ENCODE data around the gene PYGB.
"Not testable (repeated sequence)": the region's sequence is repeated elsewhere in the genome, so short reads cannot be mapped to it uniquely, and the experiment has no call there.

PYGB gene

DNA sequence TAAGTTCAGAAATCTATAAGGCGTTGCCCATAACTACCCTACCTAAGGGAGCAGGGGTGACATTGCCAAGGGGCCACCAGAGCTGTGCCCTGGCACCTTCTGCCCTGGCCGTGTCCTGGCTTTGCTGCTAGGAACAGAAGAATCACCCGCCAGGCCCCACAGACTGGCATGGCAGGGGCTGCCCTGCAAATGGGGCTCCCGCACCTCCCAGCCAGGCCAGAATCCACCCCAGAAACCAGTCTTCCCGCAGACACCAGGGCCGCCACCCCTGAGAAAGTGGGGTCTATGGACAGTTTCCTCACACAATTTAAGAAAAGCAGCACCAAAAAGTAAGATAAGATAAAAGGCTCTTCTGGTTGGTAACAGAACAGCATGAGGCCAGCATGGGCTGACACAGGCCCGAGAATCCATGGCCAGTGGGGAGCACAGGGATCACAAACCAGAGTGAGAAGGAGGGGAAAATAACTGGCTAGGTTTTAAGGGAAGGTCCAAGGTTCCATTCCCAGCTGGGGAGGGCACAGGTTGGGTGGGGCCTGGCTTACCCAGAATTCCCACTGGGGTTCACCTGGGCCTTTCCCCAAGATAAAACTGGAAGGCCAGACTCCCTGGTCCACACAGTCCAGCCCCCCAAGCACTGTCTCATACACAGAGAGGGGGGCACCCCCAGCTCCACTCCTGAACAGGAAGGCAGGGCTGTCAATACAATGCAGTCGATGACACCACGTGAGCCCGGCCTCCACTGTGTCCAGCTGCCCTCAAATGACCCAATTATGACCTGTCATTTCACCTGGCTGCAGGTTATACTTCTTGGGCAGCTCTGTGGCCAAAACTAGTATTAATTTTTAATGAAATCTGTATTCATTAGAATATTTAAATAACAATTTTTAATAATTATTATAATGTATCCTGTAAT lies 59.4 kb downstream of the PYGB start:
- Mint-ChIP-seq H3K4me3 (no peak overlapping the region), H3K27ac (peak overlapping the region; percentile 38 to 55), H3K36me3 (ENCODE audit: insufficient read depth) (peaks cover 9% of the 10 kb centered on the region), H3K9me3 (no peaks in the 10 kb centered on the region), H3K4me1 (ENCODE audit: low read depth in 2 of 2) (peaks cover 8 to 15% of the 10 kb centered on the region in 2 donors), H3K27me3 (no peaks in the 10 kb centered on the region)
- DNase-seq (no peak), ATAC-seq (replicated peaks) (no peak)

DNA sequence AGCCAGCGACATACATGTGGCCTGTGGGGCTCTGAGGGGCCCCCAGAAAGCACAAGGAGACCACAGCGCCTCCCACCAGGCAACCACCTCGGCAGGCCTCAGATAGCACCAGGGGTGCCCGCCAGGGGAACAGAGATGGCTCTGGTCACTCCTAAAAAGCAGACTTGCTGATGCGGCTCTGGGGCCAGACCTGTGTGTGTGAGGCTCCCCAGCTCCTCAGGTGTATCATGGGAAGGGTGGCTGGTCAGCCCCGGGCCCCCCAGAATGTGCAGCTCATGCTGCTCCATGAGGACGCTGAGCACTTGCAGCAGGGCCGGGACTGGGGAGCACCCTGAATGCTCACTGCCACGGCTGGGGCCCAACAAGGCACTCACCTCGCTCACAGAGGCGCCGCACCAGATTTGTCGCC lies 60.2 kb downstream of the PYGB start:
- Mint-ChIP-seq H3K4me1 (ENCODE audit: low read depth in 2 of 2) (peaks cover 8 to 16% of the 10 kb centered on the region in 2 donors), H3K4me3 (no peak overlapping the region)

DNA sequence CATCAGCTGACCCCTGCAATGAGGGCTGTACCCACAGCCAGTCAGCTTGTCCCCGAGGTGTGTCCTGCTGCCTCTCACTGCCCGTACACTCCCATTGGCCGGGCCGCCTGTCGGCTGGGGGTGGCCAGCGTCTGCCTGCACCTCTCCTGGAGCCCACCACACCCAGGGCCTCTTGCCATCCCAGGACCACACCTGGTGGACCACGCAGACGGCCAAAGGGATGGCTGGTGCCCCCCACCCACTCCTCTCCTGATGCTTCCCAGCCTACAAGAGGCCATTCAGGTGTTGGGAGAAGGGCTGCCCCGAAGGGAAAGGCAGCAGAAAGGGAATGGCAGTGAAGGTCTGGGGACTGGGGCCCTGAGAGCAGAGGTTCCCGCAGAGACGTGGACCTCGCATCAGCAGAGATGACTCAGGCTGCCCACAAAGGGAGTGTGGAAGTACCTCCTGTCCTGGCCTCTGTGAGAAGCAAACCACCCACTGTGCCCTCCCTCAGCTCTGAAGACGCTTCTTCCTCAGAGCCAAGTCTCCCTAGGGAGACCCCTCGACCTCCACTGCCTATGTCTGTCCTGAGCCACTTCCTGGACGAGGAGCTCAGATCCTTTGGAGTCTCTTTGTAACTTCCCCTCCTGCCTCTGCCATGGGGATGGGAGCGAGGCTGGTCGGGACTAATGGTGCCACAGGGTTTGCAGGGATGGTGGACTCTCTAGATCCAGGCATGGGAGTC lies 60.9 kb downstream of the PYGB start:
- H3K9me3 Mint-ChIP-seq, result no peaks in the 10 kb centered on the region
- H3K27ac Mint-ChIP-seq, result peak overlapping the region; percentile 65 to 93
- H3K4me3 Mint-ChIP-seq, result no peak overlapping the region
- H3K36me3 Mint-ChIP-seq (ENCODE audit: insufficient read depth), result peaks cover 9% of the 10 kb centered on the region
- no peak for ATAC-seq (replicated peaks)
- H3K4me1 Mint-ChIP-seq (ENCODE audit: low read depth in 2 of 2), result peaks cover 8 to 16% of the 10 kb centered on the region in 2 donors
- no peak for DNase-seq
- no peaks in the 10 kb centered on the region for H3K27me3 Mint-ChIP-seq

More for the DNA sequence above, 60.2 kb downstream of the PYGB start:
- H3K27ac Mint-ChIP-seq, result peak overlapping the region in 1 of 2 donors; percentile 93
- H3K27me3 Mint-ChIP-seq, result no peaks in the 10 kb centered on the region
- ATAC-seq (replicated peaks) (no peak), DNase-seq (no peak)
- H3K36me3 Mint-ChIP-seq (ENCODE audit: insufficient read depth), result peaks cover 9% of the 10 kb centered on the region
- H3K9me3 Mint-ChIP-seq, result no peaks in the 10 kb centered on the region

DNA sequence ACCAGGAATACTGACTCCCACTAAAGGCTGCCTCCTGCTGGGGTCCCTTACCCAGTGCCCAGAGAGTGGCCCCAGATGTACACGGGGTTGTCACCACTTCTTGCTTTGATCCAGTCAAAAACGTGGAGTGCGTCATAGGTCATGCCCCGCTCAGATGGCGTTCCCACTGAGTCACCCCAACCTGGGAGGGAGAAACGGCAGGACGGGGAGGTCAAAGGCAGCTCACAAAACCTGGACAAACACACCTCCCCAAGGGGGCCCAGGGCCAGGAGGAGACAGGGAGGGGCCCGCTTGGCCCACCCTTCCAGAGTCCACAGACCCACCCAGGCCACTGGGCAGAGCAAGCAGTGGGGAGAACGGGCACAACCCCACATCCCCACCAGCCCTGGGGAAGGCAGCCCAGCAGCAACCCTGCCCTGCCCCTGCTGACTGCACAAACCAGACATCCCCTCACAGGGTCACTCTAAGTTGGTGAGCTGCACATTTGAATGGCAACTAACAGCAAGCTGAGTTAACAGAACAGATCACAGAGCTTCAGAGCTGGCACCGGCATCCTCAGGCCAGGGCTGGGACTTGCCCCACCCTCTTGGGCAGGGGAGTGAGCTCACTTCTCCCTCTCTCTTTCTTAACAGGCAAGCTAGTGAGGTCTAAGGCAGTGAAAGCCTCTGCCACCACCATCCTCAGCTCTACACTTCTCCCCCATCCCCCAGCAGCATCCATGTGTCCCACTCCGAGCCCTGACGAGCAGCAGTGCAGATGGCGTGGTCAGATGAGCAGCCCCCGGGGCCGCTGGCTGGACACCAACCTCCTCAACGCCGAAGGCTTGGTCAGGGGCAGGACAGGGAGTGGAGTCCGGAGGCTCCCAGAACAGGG lies 61.7 kb downstream of the PYGB start:
- Mint-ChIP-seq H3K9me3 (no peaks in the 10 kb centered on the region), H3K27ac (peak overlapping the region; percentile 82 to 93), H3K36me3 (ENCODE audit: insufficient read depth) (peaks cover 7% of the 10 kb centered on the region), H3K4me3 (no peak overlapping the region), H3K4me1 (ENCODE audit: low read depth in 2 of 2) (peaks cover 8 to 16% of the 10 kb centered on the region in 2 donors), H3K27me3 (no peaks in the 10 kb centered on the region)
- ATAC-seq (replicated peaks) (peak; percentile 14), DNase-seq (no peak)

DNA sequence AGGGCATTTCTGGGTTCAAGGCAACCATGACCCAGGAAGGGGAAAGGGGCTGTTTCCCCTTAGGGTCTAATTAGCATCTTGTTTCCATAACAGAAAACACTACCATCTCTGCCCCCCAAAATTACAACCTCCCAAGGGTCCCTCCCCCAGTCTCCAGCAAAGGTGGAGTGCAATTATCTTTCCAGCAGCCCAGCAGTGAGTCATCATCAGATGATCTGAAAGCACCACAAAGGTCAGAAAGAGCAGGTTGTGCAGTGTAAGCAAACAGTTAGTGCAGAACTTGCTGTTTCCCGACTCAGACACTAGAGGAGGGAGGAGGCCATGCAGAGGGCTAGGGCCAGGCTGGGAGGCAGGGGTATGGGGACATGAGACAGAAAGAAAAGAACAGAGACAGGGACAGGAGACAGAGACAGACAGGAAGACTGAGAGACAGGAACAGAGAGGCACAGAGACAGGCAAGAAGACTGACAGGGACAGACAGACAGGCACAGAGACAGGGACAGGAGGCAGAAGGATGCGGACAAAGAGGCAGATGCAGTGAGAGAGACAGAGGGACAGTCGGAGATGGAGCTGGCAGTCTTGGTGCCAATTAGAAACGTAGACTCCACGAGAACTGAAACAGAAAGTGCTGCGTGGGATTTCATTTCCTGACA lies 62.5 kb downstream of the PYGB start:
- peak overlapping the region; percentile 82 to 93 for H3K27ac Mint-ChIP-seq
- ATAC-seq (replicated peaks) (peak; percentile 86), DNase-seq (peak in 1 of 3 experiments; percentile 22)
- H3K4me1 Mint-ChIP-seq (ENCODE audit: low read depth in 2 of 2), result peaks cover 8 to 17% of the 10 kb centered on the region in 2 donors
- peaks cover 4% of the 10 kb centered on the region for H3K36me3 Mint-ChIP-seq (ENCODE audit: insufficient read depth)
- H3K4me3 Mint-ChIP-seq, result peak overlapping the region; percentile 59 to 74
- no peaks in the 10 kb centered on the region for H3K9me3 Mint-ChIP-seq
- no peaks in the 10 kb centered on the region for H3K27me3 Mint-ChIP-seq

DNA sequence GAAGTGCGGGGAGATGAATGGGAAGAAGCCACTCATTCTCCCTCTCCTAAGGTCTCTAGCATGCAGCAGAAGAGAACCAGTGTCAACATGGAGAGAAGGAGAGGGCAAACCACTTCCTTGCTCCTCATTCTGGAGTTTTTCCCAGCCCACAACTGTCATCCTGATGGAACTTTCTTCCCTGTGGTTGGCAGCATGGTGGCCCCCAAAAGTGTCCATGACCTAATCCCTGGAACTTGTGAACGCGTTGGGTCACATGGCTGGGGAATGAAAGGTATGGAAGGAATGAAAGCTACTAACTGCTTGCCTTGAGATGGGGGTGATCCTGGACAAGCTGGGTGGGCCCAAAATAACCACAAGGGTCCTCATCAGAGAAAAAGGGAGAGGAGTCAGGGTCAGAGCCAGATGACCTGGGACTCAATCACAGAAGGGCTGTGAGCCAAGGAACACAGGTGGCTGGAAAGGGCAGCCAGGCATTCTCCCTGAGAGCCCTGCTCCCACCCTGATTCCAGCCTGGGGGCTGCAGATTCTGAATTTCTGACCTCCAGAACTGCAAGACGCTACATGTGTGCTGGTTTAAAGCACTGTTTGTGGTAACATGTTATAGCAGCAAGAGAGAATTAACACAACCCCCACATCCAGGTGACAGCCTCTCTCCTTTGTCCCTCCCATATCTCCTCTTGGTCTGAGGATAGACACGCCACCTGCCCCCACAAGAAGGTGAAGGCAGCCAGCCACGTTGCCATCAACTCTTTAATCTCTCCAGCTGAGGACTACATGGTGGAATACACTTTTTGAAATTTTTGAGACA lies 63.2 kb downstream of the PYGB start:
- no peaks in the 10 kb centered on the region for H3K9me3 Mint-ChIP-seq
- H3K4me3 Mint-ChIP-seq, result peak overlapping the region; percentile 59 to 74
- H3K4me1 Mint-ChIP-seq (ENCODE audit: low read depth in 2 of 2), result peaks cover 8 to 20% of the 10 kb centered on the region in 2 donors
- no peak for ATAC-seq (replicated peaks)
- H3K27ac Mint-ChIP-seq, result peak overlapping the region; percentile 82 to 93
- DNase-seq, result no peak
- H3K36me3 Mint-ChIP-seq (ENCODE audit: insufficient read depth), result peaks cover 2% of the 10 kb centered on the region
- H3K27me3 Mint-ChIP-seq, result no peaks in the 10 kb centered on the region

DNA sequence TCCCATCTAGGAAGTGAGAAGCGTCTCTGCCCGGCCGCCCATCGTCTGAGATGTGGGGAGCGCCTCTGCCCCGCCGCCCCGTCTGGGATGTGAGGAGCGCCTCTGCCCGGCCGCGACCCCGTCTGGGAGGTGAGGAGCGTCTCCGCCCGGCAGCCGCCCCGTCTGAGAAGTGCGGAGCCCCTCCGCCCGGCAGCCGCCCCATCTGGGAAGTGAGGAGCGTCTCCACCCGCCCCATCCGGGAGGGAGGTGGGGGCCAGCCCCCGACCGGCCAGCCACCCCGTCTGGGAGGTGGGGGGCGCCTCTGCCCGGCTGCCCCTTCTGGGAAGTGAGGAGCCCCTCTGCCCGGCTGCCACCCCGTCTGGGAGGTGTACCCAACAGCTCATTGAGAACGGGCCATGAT lies 64.8 kb downstream of the PYGB start:
- H3K9me3 Mint-ChIP-seq; ATAC-seq (replicated peaks); H3K36me3 Mint-ChIP-seq (ENCODE audit: insufficient read depth); H3K4me3 Mint-ChIP-seq; H3K27ac Mint-ChIP-seq; H3K27me3 Mint-ChIP-seq; DNase-seq: not testable (repeated sequence)
- peaks cover 8 to 20% of the 10 kb centered on the region in 2 donors for H3K4me1 Mint-ChIP-seq (ENCODE audit: low read depth in 2 of 2)

DNA sequence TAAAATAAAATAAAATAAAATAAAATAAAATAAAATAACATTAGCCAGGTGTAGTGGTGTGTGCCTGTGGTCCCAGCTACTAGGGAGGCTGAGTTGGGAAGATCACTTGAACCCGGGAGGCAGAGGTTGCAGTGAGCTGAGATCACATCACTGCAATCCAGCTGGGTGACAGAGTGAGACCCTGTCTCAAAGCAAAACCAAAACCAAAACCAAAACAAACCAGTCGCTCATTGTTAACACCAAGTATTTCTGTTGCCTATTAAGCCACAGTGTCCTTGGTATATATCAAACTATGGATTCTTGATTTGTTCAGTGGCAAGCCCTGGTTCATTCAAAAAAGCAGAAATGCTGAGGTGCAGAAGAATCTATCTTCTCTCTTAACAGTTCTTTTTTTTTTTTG lies 65.7 kb downstream of the PYGB start:
- Mint-ChIP-seq H3K27ac (no peak overlapping the region), H3K27me3 (no peaks in the 10 kb centered on the region), H3K36me3 (ENCODE audit: insufficient read depth) (peaks cover 3% of the 10 kb centered on the region), H3K4me1 (ENCODE audit: low read depth in 2 of 2) (peaks cover 8 to 20% of the 10 kb centered on the region in 2 donors), H3K9me3 (no peaks in the 10 kb centered on the region), H3K4me3 (no peak overlapping the region)
- DNase-seq (no peak), ATAC-seq (replicated peaks) (no peak)

DNA sequence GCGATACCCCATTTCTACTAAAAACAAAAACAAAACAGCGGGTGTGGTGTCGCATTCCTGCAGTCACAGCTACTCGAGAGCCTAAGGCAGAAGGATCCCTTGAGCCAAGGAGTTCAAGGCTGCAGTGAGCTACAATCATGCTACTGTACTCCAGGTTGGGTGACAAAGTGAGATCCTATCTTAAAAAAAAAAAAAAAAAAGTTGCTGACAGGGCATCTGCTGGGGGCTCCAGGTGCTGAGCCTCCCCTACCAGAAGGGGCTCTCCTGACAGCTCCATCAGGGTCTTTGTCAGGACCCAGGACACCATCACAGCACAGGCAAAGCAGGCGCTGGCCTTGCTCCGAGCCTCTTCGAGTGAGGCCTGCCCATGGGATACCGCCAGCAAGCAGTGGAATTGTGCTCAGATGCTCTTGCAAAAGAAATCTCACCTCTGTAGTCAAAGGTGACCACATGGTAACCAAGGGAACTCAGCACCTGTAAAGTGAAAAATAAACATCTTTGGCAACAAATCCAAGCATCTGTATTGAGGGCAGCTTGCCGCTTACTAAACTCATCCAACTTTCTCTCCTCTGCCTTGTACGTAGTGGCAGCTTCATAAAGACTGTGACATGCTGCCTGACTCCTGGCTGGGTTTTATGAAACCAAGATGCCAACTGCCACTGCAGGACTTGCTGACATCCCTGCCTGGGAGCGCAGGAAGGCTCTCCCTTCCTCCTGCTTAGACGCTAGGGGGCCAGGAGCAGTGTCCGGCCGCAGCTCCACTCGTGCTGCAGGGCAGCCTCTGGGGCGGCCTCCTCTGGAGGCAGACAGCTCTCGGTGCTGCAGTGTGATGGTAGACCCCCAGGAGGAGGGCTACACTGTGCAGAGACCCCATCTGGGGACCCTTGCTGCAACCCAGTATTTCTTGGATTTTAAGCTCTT lies 66.9 kb downstream of the PYGB start:
- no peaks in the 10 kb centered on the region for H3K9me3 Mint-ChIP-seq
- peaks cover 8 to 21% of the 10 kb centered on the region in 2 donors for H3K4me1 Mint-ChIP-seq (ENCODE audit: low read depth in 2 of 2)
- DNase-seq (no peak), ATAC-seq (replicated peaks) (no peak)
- H3K27ac Mint-ChIP-seq, result peak overlapping the region in 1 of 2 donors; percentile 80
- H3K4me3 Mint-ChIP-seq, result no peak overlapping the region
- peaks cover 3% of the 10 kb centered on the region for H3K36me3 Mint-ChIP-seq (ENCODE audit: insufficient read depth)
- H3K27me3 Mint-ChIP-seq, result no peaks in the 10 kb centered on the region

DNA sequence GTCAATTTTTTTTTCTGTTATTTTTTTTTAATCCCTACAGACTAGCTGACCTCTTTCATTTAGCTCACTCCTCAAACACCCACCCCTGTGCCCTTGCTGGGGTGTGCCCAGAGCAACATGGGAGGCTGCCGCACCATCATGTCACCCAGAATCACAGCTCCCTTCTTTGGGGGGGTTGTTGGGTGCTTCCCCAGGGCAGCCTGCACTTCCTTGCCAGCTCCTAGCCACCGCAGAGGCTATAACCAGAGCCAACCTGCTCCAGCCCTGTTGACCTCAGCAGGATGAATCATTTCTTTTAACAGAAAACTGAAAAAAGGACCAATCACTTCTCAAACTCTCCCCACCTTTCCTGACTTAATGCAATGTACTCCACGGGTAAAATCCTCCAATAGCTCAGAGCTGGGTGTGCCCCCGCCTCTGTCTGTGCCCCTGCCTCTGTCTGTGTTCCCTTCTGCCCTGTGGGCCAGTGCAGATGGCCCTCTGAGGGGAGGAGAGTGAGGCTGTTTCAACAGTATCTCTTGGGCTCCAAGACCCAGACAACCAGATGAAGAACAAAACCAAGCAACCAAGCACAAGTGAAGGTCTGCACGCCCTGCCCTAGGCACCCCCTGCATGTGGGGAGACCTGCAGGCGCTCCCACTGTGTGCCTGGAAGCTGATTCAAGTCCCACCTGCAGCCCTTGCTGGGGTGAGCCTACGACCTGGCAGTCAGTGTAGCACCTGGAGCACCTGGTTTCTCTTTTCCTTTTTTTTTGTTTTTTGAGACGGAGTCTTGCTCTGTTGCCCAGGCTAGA lies 67.7 kb downstream of the PYGB start:
- DNase-seq (no peak), ATAC-seq (replicated peaks) (no peak)
- H3K4me3 Mint-ChIP-seq, result no peak overlapping the region
- peak overlapping the region in 1 of 2 donors; percentile 80 for H3K27ac Mint-ChIP-seq
- H3K36me3 Mint-ChIP-seq (ENCODE audit: insufficient read depth), result peaks cover 3% of the 10 kb centered on the region
- H3K27me3 Mint-ChIP-seq, result no peaks in the 10 kb centered on the region
- no peaks in the 10 kb centered on the region for H3K9me3 Mint-ChIP-seq
- peaks cover 5 to 19% of the 10 kb centered on the region in 2 donors for H3K4me1 Mint-ChIP-seq (ENCODE audit: low read depth in 2 of 2)

Data from effector memory CD8-positive, alpha-beta T cell (primary cell).